Measurements from ENCODE around the gene IFT25. TPM values are rescaled to one million over a fixed set of nuclear protein-coding genes. Genes with fewer than 3 reads are reported as not detected.
A peak's percentile ranks its signal among the peaks of the same experiment; 100 is the strongest.

Gene IFT25
- total RNA-seq, 1 experiment from 2014 or later: 128 TPM

DNA sequence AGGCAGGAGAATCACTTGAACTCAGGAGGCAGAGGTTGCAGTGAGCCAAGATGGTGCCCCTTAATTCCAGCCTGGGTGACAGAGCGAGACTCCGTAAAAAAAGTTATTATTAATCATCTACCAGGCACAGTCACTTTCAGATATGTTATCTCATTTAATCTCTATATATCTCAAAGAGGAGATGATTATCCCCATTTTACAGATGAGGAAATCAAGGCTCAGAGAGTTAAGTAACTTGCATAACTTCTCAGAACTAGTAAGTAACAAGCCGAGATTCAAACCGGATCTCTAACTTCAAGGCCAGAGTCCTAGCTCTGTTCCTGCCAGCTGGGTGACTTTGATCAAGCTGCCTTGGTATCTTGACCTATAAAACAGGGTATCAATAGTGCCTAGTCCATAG, 34.1 kb downstream of the IFT25 start:
- H2AFZ ChIP-seq: no peak overlapping the region
- no peak overlapping the region for H3K4me2 ChIP-seq
- H3K36me3 ChIP-seq (ENCODE audit: low read depth): no peaks in the 10 kb centered on the region
- no peak overlapping the region for H3K27ac ChIP-seq
- POLR2A ChIA-PET (ENCODE audit: unreplicated experiment): no interaction called here
- DNase-seq: no peak
- CTCF ChIA-PET: no interaction called here
- H3K27me3 ChIP-seq (ENCODE audit: insufficient read depth, low read depth): no peaks in the 10 kb centered on the region
- no peaks in the 10 kb centered on the region; the same call in 1 of the 2 replicates for H3F3A ChIP-seq (ENCODE audit: insufficient read depth, low read depth)
- H3K79me2 ChIP-seq (ENCODE audit: low read depth): no peaks in the 10 kb centered on the region
- H3K9me3 ChIP-seq (ENCODE audit: insufficient read depth, low read depth): no peaks in the 10 kb centered on the region
- TF ChIP-seq CTCF (conservative IDR thresholded peaks at IDR 0.05) (no peak), EZH2 (IDR thresholded peaks at IDR 0.05; ENCODE audit: low read depth) (no peak)
- no peak overlapping the region for H3K4me3 ChIP-seq
- no peaks in the 10 kb centered on the region for H3K9me2 ChIP-seq (ENCODE audit: insufficient read depth)
- peaks cover 10% of the 10 kb centered on the region for H3K4me1 ChIP-seq (replicated peaks; ENCODE audit: insufficient read depth)
- intact Hi-C loops (cut with micrococcal nuclease; ENCODE audit: unreplicated experiment): no loop called here
- no TSS peak for BruUV-seq (replicated peaks)
- H4K20me1 ChIP-seq (ENCODE audit: insufficient read depth): no peaks in the 10 kb centered on the region

DNA sequence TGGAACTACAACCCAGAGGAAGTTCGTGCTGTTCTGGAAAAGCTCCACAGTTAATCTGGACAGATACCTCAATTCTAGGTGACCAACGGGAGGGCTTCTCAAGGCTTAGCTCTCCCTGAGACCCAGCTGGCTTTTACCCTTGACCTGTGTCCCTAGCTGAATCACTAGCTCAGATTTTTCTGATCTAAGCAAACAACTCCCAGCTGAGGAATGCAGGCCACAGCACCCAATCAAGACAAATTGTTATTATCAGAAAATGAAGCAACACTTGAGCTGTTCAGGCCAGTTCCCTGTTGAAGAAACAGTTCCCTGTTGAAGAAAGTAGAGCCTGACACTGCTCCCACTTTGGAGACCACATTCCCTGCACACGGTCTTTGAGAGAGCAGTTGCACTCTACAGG, 35.6 kb downstream of the IFT25 start:
- DNase-seq: peak in 1 of 2 experiments; percentile 63
- H3K4me1 ChIP-seq (replicated peaks; ENCODE audit: insufficient read depth): peaks cover 10% of the 10 kb centered on the region
- H3F3A ChIP-seq (ENCODE audit: insufficient read depth, low read depth): no peaks in the 10 kb centered on the region; the same call in 1 of the 2 replicates
- TF ChIP-seq EZH2 (IDR thresholded peaks at IDR 0.05; ENCODE audit: low read depth) (no peak), CTCF (conservative IDR thresholded peaks at IDR 0.05) (no peak)
- no peaks in the 10 kb centered on the region for H3K36me3 ChIP-seq (ENCODE audit: low read depth)
- H2AFZ ChIP-seq: no peak overlapping the region
- H3K9me2 ChIP-seq (ENCODE audit: insufficient read depth): no peaks in the 10 kb centered on the region
- ChIA-PET POLR2A (ENCODE audit: unreplicated experiment) (interaction anchor here (0.5 kb wide), 1 partner anchor 808 kb away, joined by 6 read pairs; no protein-coding TSS in a partner anchor), CTCF (interaction anchor here (0.6 kb wide), 1 partner anchor 678 kb away, joined by 3 read pairs; no protein-coding TSS in a partner anchor)
- BruUV-seq (replicated peaks): no TSS peak
- H3K79me2 ChIP-seq (ENCODE audit: low read depth): no peaks in the 10 kb centered on the region
- intact Hi-C loops (cut with micrococcal nuclease; ENCODE audit: unreplicated experiment): no loop called here
- no peak overlapping the region for H3K4me3 ChIP-seq
- H4K20me1 ChIP-seq (ENCODE audit: insufficient read depth): no peaks in the 10 kb centered on the region
- 0 out of 2 replicates have a peak overlapping the region, but pooled peaks have one; percentile 27 for H3K27ac ChIP-seq
- no peak overlapping the region; the same call in 1 of the 2 replicates for H3K4me2 ChIP-seq
- H3K27me3 ChIP-seq (ENCODE audit: insufficient read depth, low read depth): no peaks in the 10 kb centered on the region
- no peaks in the 10 kb centered on the region for H3K9me3 ChIP-seq (ENCODE audit: insufficient read depth, low read depth)

GRCh38 chr1:53906121-53906520, 39.4 kb downstream of the IFT25 start:
- Histone ChIP-seq H3K4me2 (no peak overlapping the region), H3F3A (ENCODE audit: insufficient read depth, low read depth) (no peaks in the 10 kb centered on the region; the same call in 1 of the 2 replicates), H3K27ac (no peak overlapping the region), H3K27me3 (ENCODE audit: insufficient read depth, low read depth) (no peaks in the 10 kb centered on the region), H3K36me3 (ENCODE audit: low read depth) (no peaks in the 10 kb centered on the region), H3K4me1 (replicated peaks; ENCODE audit: insufficient read depth) (peaks cover 10% of the 10 kb centered on the region), H3K79me2 (ENCODE audit: low read depth) (no peaks in the 10 kb centered on the region), H3K9me2 (ENCODE audit: insufficient read depth) (no peaks in the 10 kb centered on the region), H3K9me3 (ENCODE audit: insufficient read depth, low read depth) (no peaks in the 10 kb centered on the region), H3K4me3 (no peak overlapping the region), H2AFZ (no peak overlapping the region), H4K20me1 (ENCODE audit: insufficient read depth) (no peaks in the 10 kb centered on the region)
- no peak for DNase-seq
- TF ChIP-seq EZH2 (IDR thresholded peaks at IDR 0.05; ENCODE audit: low read depth) (no peak), CTCF (conservative IDR thresholded peaks at IDR 0.05) (no peak)
- BruUV-seq (replicated peaks): no TSS peak
- ChIA-PET CTCF (no interaction called here), POLR2A (ENCODE audit: unreplicated experiment) (no interaction called here)
- intact Hi-C loops (cut with micrococcal nuclease; ENCODE audit: unreplicated experiment): no loop called here
